ENCODE results near the gene SPO11.
"Not testable (repeated sequence)": the region's sequence is repeated elsewhere in the genome, so short reads cannot be mapped to it uniquely, and the experiment has no call there.

SPO11 gene

GRCh38 chr20:57332105-57333089, 2.8 kb downstream of the SPO11 start:
- in situ Hi-C loops (cut with MboI; ENCODE audit: low sequenced_read_pairs), result no loop called here

- in situ Hi-C loops (cut with MboI; ENCODE audit: low sequenced_read_pairs), result no loop called here
Observed at GRCh38 chr20:57335392-57335791, 5.8 kb downstream of the SPO11 start.

DNA sequence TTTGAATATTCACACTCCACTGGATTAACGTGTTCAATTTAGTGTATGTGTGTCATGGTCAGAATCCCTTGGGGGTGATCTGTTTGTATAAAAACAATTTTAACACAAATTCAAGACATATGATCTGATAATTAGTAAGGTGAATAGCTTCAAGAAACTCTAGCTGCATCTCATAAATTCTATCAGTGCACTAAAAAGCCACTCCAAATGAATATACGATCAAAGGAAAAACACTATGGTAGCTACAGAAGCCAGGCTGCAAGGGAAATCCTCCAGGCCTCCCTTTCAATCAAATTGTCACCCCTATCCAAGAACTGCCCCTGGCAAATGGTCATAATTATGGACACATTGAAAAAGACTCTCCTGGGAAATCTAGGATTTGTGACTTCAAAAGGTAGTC, 12.1 kb downstream of the SPO11 start:
- in situ Hi-C loops (cut with MboI; ENCODE audit: low sequenced_read_pairs), result loop anchor here (10.0 kb wide), 1 partner anchor 257 kb away; no protein-coding TSS in a partner anchor

- in situ Hi-C loops (cut with MboI; ENCODE audit: low sequenced_read_pairs), result loop anchor here (10.0 kb wide), 1 partner anchor 258 kb away; no protein-coding TSS in a partner anchor
Observed at GRCh38 chr20:57342829-57343228, 13.2 kb downstream of the SPO11 start.

GRCh38 chr20:57346477-57346876, 16.9 kb downstream of the SPO11 start:
- in situ Hi-C loops (cut with MboI; ENCODE audit: low sequenced_read_pairs), result loop anchor here (10.0 kb wide), 1 partner anchor 262 kb away; no protein-coding TSS in a partner anchor

DNA sequence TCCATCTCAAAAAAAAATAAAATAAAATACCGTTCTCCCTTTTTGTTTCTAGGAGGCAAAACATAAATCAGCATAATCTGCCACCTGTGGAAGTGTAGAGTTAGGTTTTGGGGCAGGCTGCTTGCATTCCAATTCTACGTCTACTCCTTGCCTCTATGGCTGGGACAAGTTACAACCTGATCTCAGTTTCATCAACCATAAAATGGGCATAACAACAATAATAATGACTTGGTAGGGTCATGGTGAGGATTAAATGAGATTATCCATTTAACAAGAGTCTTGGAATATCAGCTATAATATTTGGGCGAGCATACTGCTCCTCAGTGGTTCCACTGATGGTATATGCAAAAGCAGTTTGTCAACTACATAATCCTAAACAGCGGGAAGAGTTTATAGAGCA, 17.8 kb downstream of the SPO11 start:
- in situ Hi-C loops (cut with MboI; ENCODE audit: low sequenced_read_pairs), result loop anchor here (10.0 kb wide), 1 partner anchor 263 kb away; no protein-coding TSS in a partner anchor

- in situ Hi-C loops (cut with MboI; ENCODE audit: low sequenced_read_pairs), result loop anchor here (10.0 kb wide), 1 partner anchor 264 kb away; no protein-coding TSS in a partner anchor
Observed at GRCh38 chr20:57348200-57348921, 18.8 kb downstream of the SPO11 start.

DNA sequence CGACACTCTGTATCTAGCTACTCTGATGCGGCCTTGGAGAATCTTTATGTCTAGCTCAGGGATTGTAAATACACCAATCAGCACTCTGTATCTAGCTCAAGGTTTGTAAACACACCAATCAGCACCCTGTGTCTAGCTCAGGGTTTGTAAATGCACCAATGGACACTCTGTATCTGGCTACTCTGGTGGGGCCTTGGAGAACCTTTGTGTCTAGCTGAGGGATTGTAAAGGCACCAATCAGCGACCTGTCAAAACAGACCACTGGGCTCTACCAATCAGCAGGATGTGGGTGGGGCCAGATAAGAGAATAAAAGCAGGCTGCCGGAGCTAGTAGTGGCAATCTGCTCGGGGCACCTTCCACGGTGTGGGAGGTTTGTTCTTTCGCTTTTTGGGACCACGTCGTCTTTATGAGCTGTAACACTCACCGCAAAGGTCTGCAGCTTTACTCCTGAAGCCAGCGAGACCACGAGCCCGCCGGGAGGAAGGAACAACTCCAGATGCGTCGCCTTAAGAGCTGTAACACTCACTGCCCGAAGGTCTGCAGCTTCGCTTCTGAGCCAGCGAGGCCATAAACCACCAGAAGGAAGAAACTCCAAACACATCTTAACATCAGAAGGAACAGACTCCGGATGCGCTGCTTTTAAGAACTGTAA, 19.4 kb downstream of the SPO11 start:
- in situ Hi-C loops (cut with MboI; ENCODE audit: low sequenced_read_pairs), result loop anchor here (10.0 kb wide), 1 partner anchor 264 kb away; no protein-coding TSS in a partner anchor

GRCh38 chr20:57350081-57350710, 20.6 kb downstream of the SPO11 start:
- in situ Hi-C loops (cut with MboI; ENCODE audit: low sequenced_read_pairs), result no loop called here

DNA sequence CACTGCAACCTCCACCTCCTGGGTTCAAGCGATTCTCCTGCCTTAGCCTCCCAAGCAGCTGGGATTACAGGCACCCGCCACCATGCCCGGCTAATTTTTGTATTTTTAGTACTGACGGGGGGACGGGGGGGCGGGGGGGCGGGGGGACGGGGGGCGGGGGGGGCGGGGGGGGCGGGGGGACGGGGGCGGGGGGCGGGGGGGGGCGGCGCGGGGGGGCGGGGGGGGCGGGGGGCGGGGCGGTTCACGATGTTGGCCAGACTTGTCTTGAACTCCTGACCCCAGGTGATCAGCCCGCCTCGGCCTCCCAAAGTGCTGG, 21.1 kb downstream of the SPO11 start:
- in situ Hi-C loops (cut with MboI; ENCODE audit: low sequenced_read_pairs), result not testable (repeated sequence)

DNA sequence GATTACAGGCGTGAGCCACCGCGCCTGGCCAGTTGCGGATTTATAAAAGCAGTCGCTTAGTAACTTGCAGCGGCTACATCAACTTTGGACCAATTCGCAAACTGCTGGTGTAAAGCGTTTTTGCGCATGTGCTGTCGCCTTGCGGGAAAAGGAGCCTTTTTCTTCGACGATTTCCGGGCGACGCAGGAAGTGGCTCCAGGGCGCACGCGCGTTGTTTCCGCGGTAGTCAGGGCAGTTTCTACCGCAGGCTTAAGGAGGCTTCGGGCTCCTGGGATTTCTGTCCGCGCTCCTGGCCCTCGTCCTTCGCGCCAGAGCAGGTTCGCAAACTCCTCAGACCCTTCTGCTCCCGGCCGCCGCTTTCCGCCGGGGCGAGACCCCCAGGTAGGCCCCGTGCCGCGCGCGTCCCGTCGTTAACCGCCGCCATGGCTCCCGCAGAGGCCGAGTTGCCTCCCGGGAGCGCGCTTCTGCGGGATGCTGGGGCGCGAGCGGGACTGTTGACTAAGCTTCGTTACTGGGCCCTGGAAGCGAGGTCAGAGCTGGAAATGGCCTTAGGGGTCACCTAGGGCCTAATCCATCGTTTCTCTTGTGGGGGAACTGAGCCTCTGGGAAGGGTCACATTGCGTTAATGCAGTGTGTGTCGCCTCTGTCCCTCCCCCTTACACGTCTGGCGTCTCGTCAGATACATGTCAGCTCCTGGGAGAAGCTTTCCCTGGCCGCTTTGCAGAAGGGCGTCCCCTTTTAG, 21.6 kb downstream of the SPO11 start, which contains the start of gene RAE1:
Gene RAE1, plus strand, starts transcription at position 214 of the 742 bp plus-strand sequence. CDS start 2,784 bp downstream, outside the sequence.
- in situ Hi-C loops (cut with MboI; ENCODE audit: low sequenced_read_pairs), result no loop called here

DNA sequence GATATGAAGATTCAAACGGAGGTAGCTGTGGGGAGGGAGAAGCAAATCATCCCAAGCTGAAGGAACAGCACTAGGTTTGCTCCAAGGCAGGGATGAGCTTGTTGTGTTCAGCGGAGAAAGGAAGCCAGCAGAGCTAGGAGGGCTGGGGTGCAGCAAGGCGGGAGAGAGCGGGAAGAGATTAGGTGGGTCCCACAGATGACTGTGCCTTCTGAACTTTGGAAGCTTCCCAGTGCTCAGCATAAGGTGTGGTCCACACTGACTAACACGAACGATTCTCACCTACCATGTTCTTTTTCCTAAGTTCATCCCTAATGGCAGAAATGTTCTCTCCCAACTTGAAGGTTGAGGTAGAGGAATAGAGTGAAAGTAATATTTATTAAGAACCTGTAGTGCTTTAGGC, 22.7 kb downstream of the SPO11 start:
- in situ Hi-C loops (cut with MboI; ENCODE audit: low sequenced_read_pairs), result no loop called here

GRCh38 chr20:57353351-57353750, 23.7 kb downstream of the SPO11 start:
- in situ Hi-C loops (cut with MboI; ENCODE audit: low sequenced_read_pairs), result no loop called here

DNA sequence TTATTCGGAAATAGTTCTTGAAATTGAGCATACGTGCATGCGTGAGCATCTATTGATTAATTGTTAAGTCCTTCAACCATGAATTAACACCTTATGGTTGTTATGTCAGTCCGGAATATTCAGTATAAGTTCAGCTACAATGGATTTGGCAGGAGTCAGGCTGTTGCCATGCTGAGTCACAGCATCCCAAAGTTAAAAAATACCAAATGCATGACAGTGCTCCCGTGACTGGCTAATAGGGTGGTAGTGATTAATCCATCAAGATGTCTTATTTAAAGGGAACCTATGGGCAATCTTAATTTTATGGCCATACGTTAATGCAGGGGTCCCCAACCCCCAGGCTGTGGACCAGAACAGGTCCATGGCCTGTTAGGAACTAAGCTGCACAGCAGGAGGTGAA, 31.9 kb downstream of the SPO11 start:
- in situ Hi-C loops (cut with MboI; ENCODE audit: low sequenced_read_pairs), result no loop called here

GRCh38 chr20:57364451-57364850, 34.8 kb downstream of the SPO11 start:
- in situ Hi-C loops (cut with MboI; ENCODE audit: low sequenced_read_pairs), result no loop called here

DNA sequence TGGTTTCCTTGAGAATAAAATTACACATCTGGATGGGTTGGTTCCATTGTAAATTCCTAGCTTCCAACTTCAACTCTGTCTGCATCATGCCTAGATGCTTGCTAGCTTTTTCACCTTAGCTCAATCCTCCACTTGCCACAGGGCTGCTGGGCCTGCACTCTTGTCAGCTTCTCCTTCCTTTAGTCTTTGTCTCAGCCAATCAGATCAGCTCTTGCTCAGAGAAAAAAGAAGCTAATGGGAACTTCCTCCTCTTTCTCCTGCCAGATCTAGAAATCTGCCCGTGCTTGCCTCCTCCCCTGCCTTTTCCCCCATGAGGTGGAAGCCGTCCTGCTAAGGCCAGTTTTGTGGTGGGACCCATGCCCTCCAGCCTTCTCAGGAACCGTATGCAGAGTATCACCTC, 40.0 kb downstream of the SPO11 start:
- in situ Hi-C loops (cut with MboI; ENCODE audit: low sequenced_read_pairs), result no loop called here

DNA sequence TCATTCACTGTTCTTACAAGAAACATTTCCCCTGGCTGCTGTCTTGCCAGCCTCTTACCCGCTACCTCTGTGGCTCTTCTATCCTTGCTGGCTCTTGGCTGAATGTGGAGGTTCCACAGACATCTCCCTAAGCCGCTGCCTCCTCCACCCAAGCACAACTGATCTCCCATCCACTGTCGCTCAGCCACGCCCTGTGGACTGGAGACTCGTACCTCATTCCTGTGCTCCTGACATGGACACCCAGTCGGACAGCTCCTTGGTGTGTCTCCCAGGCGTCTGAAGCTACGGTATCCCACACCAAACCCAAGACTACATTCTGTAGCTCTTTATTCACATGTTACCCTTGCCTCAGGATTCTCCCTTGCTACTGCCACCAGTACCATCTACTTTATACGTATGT, 40.7 kb downstream of the SPO11 start:
- in situ Hi-C loops (cut with MboI; ENCODE audit: low sequenced_read_pairs), result no loop called here

GRCh38 chr20:57371363-57371762, 41.8 kb downstream of the SPO11 start:
- in situ Hi-C loops (cut with MboI; ENCODE audit: low sequenced_read_pairs), result no loop called here

DNA sequence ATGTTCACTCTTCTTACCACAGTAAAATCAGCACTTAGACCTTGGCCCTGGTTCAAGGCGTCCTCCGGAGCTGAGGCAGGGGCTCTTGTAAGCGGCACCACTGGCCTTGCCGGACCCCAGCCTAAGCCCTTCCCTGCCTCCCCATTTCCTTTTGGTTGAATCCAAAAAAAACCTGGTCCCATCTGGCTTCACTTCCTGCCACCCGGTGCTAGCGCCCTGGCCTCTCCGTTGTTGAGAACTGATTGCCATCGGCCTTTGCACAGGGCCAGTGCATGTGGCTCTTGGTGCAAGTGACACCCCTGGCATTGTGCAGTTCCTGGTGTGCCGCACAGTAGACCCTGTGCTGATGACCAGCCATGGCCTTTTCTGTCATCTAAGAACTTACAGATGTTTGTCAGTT, 42.6 kb downstream of the SPO11 start:
- in situ Hi-C loops (cut with MboI; ENCODE audit: low sequenced_read_pairs), result no loop called here
